ENCODE measurements around the gene TMEM52.
"Not testable (repeated sequence)": the region's sequence is repeated elsewhere in the genome, so short reads cannot be mapped to it uniquely, and the experiment has no call there.

The TMEM52 gene

DNA sequence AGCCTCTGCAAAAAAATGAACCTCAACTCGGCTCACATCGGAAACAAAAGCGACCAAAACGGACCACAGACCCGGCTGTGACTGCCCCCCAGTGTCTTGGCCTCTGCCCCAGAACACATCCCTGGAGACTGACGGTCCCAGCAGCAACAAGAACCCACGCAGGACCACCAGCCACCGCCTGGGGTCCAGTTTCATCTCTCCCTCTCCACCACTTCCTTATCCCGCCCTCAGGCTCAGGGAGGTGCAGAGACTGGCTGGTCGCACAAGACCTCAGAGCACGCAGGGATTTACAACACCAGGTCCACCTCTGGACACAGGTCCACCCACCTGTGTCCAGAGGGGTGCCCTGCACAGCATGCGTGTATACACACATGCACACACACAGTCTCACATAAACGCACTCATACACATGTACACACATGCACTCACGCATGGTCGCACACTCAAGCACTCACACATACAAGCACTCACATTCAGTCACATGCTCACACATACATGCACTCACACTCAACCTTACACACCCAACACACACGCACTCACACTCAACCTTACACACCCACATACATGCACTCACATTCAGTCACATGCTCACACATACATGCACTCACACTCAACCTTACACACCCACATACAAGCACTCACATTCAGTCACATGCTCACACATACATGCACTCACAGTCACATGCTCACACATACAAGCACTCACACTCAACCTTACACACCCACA is 18.6 kb upstream of the TMEM52 start:
- TF ChIP-seq, protein P1, sequence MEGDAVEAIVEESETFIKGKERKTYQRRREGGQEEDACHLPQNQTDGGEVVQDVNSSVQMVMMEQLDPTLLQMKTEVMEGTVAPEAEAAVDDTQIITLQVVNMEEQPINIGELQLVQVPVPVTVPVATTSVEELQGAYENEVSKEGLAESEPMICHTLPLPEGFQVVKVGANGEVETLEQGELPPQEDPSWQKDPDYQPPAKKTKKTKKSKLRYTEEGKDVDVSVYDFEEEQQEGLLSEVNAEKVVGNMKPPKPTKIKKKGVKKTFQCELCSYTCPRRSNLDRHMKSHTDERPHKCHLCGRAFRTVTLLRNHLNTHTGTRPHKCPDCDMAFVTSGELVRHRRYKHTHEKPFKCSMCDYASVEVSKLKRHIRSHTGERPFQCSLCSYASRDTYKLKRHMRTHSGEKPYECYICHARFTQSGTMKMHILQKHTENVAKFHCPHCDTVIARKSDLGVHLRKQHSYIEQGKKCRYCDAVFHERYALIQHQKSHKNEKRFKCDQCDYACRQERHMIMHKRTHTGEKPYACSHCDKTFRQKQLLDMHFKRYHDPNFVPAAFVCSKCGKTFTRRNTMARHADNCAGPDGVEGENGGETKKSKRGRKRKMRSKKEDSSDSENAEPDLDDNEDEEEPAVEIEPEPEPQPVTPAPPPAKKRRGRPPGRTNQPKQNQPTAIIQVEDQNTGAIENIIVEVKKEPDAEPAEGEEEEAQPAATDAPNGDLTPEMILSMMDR (IDR thresholded peaks at IDR 0.05; ENCODE audit: low read depth, low read length) = no peak
- H3K9ac ChIP-seq (ENCODE audit: low read length) = no peak overlapping the region
- H3K36me3 ChIP-seq (replicated peaks; ENCODE audit: low read depth, low read length) = no peaks in the 10 kb centered on the region
- no peak overlapping the region for H3K27ac ChIP-seq (ENCODE audit: low read length)
- H3K4me3 ChIP-seq (ENCODE audit: low read length) = no peak overlapping the region
- no peaks in the 10 kb centered on the region for H3K79me2 ChIP-seq (ENCODE audit: low read length)
- H4K20me1 ChIP-seq (ENCODE audit: insufficient read depth, low read length) = no peaks in the 10 kb centered on the region
- no peak overlapping the region for H2AFZ ChIP-seq (ENCODE audit: low read depth, low read length)
- H3K4me2 ChIP-seq (ENCODE audit: low read length) = no peak overlapping the region
- no peaks in the 10 kb centered on the region for H3K4me1 ChIP-seq (ENCODE audit: low read length)
- no peaks in the 10 kb centered on the region for H3K27me3 ChIP-seq (ENCODE audit: low read depth, low read length)
- H3K9me3 ChIP-seq (ENCODE audit: insufficient read depth, low read length) = peaks cover 8% of the 10 kb centered on the region

DNA sequence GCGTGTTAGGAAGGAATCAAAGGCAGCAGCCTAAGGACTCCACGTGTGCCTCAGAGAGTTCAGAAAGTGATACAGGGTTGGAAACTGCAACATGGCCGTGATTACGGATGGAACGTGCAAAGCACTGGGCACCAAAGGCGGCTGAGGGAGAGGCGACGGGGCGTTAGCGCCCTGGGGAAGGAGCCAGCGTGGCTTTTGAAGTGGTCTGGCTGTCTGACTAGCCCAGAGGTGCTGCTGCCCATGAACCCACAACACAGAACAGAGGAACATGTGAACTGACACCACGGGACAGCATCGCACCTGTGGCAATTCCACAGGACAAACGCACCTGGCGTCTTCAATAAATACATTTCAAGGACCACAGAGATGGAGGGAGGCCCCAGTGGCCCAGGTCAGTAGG is 18.0 kb upstream of the TMEM52 start:
- Histone ChIP-seq H3K4me3 (ENCODE audit: low read length) (no peak overlapping the region), H2AFZ (ENCODE audit: low read depth, low read length) (no peak overlapping the region), H3K27me3 (ENCODE audit: low read depth, low read length) (no peaks in the 10 kb centered on the region), H3K4me1 (ENCODE audit: low read length) (no peaks in the 10 kb centered on the region), H3K27ac (ENCODE audit: low read length) (no peak overlapping the region), H4K20me1 (ENCODE audit: insufficient read depth, low read length) (no peaks in the 10 kb centered on the region), H3K36me3 (replicated peaks; ENCODE audit: low read depth, low read length) (no peaks in the 10 kb centered on the region), H3K79me2 (ENCODE audit: low read length) (no peaks in the 10 kb centered on the region), H3K9ac (ENCODE audit: low read length) (no peak overlapping the region), H3K9me3 (ENCODE audit: insufficient read depth, low read length) (peaks cover 8% of the 10 kb centered on the region), H3K4me2 (ENCODE audit: low read length) (no peak overlapping the region)
- TF ChIP-seq, protein P1 (IDR thresholded peaks at IDR 0.05; ENCODE audit: low read depth, low read length) = no peak
- TF ChIP-seq EZH2phosphoT487 (IDR thresholded peaks at IDR 0.05; ENCODE audit: low read depth) = no peak

DNA sequence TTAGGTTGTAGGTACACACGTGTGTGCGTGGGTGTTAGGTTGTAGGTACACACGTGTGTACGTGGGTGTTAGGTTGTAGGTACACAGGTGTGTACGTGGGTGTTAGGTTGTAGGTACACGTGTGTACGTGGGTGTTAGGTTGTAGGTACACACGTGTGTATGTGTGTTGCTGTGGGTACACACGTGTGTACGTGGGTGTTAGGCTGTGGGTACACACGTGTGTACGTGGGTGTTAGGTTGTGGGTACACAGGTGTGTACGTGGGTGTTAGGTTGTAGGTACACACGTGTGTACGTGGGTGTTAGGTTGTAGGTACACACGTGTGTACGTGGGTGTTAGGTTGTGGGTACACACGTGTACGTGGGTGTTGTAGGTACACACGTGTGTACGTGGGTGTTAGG is 15.8 kb upstream of the TMEM52 start:
- not testable (repeated sequence) for H4K20me1 ChIP-seq (ENCODE audit: insufficient read depth, low read length); H2AFZ ChIP-seq (ENCODE audit: low read depth, low read length); H3K9ac ChIP-seq (ENCODE audit: low read length); H3K27ac ChIP-seq (ENCODE audit: low read length); H3K4me3 ChIP-seq (ENCODE audit: low read length); H3K79me2 ChIP-seq (ENCODE audit: low read length); H3K27me3 ChIP-seq (ENCODE audit: low read depth, low read length); H3K9me3 ChIP-seq (ENCODE audit: insufficient read depth, low read length); H3K4me1 ChIP-seq (ENCODE audit: low read length); H3K4me2 ChIP-seq (ENCODE audit: low read length); H3K36me3 ChIP-seq (replicated peaks; ENCODE audit: low read depth, low read length)

DNA sequence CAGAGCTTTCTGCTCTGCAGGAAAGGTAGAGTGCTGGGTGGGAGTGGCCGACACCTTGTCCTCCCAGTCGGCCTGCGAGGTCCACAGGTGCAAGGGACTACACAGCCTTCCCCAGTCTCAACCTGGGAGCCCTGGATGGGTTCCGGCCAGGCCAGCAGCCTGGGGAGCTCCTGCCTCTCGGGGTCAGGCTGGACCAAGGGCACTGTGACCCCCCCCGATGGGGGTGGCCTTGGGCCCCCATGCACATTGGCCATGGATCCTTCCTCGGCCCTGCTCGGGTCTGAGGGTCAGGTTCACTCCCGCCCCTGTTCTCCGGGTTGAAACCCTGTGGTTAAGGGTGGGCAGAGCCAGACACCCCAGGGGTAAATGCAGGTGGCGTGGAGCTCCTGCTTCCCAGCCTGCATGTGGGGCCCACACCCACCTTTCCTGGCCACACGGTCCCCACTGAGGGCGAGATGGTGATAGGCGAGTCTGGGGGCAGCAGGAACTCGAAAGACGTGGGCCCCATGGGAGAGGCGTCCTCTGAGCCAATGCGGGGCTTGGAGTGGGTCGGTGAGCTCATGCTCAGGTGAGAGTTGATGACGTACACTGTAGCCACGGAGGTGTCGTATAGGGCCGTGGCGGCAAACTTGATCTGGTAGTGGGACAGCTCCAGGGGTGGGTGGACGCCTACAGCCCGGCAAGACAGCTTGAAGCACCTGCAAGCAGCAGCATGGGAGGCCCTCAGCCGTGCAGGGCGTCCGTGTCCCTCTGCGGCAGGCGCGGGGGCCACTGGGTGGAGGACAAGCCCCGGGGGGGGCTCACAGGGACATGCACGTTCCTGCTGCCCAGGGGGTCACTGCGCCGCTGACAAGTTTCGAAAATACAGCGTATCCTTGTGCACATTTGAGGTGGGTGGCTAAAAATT is 10.8 kb upstream of the TMEM52 start:
- Histone ChIP-seq H2AFZ (ENCODE audit: low read depth, low read length) (no peak overlapping the region), H3K9ac (ENCODE audit: low read length) (no peak overlapping the region), H4K20me1 (ENCODE audit: insufficient read depth, low read length) (no peaks in the 10 kb centered on the region), H3K79me2 (ENCODE audit: low read length) (no peaks in the 10 kb centered on the region), H3K36me3 (replicated peaks; ENCODE audit: low read depth, low read length) (no peaks in the 10 kb centered on the region), H3K27ac (ENCODE audit: low read length) (no peak overlapping the region), H3K4me2 (ENCODE audit: low read length) (no peak overlapping the region), H3K4me3 (ENCODE audit: low read length) (no peak overlapping the region), H3K9me3 (ENCODE audit: insufficient read depth, low read length) (peaks cover 8% of the 10 kb centered on the region), H3K4me1 (ENCODE audit: low read length) (no peaks in the 10 kb centered on the region), H3K27me3 (ENCODE audit: low read depth, low read length) (no peaks in the 10 kb centered on the region)
- no peak for TF ChIP-seq EZH2phosphoT487 (IDR thresholded peaks at IDR 0.05; ENCODE audit: low read depth)
- TF ChIP-seq, protein P1 (IDR thresholded peaks at IDR 0.05; ENCODE audit: low read depth, low read length) = no peak
